ENCODE results near the gene AIPL1.

Gene AIPL1

DNA sequence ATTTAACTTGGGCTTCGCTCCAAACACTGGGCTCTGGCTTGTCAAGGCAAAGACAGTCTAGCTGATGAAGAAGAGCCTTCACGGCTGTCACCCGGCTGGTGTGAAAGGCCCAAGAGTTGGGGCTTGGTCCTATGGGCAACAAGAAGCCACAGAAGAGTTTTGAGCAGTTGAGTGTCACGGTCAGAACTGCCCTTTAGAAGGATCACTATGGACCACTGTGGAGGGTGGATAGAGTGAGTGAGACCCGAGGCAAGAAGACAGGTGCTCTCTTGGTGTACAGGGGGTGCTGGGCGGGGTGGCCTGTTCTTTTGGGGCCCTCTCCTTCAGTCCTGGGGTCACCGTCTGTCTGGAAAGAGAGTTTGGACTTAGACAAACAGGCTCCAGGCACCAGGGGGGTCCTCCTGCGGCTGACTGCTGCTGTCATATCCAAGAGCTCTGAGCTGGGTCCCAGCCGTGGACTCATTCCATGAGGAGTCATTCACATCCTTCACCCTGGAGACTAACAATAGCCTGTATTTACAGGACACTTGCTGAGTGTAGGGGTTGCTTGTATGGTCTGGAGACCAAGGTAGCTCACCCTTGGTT lies 11.7 kb upstream of the AIPL1 start:
- Mint-ChIP-seq H3K36me3 (ENCODE audit: low read depth) (peaks cover 8% of the 10 kb centered on the region), H3K4me3 (no peak overlapping the region), H3K27me3 (ENCODE audit: low read depth) (peaks cover 8% of the 10 kb centered on the region), H3K4me1 (ENCODE audit: low read depth) (peaks cover 11% of the 10 kb centered on the region), H3K27ac (no peak overlapping the region), H3K9me3 (no peaks in the 10 kb centered on the region)
- no peak for DNase-seq (ENCODE audit: low spot score)

DNA sequence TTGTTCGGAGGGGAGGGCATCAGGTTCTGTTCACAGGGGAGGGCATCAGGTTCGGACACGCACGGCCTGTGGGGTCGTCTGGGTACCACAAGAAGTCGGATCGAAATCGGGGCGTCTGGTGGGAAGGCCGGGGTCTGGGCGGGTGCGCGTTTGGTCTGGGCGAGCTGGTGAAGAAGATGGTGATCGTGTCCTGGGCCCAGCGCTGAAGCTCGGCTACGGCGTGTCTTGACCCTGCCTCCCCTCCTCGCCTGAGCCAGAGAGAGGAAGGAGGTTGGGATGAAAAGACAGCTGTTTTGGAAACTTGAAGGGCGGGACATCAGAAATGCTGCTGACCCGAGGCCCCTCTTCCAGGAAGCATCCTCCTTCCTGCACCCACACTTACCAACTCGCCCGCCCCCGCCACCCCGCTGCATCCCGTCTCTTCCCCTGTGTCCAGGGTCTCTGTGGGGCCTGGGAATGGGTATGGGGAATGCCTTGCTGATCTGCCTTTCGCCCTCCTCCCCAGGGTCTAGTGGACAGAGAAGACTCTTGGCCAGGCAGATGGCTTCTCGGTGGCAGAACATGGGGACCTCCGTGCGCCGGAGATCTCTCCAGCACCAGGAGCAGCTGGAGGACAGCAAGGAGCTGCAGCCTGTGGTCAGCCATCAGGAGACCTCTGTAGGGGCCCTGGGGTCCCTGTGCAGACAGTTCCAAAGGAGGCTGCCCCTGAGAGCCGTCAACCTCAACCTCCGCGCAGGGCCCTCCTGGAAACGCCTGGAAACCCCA lies 9.8 kb upstream of the AIPL1 start:
- no peak for DNase-seq (ENCODE audit: low spot score)
- Mint-ChIP-seq H3K27me3 (ENCODE audit: low read depth) (peaks cover 24% of the 10 kb centered on the region), H3K4me1 (ENCODE audit: low read depth) (peaks cover 11% of the 10 kb centered on the region), H3K36me3 (ENCODE audit: low read depth) (peaks cover 8% of the 10 kb centered on the region), H3K4me3 (peak overlapping the region; percentile 100), H3K27ac (peak overlapping the region; percentile 86), H3K9me3 (no peaks in the 10 kb centered on the region)

DNA sequence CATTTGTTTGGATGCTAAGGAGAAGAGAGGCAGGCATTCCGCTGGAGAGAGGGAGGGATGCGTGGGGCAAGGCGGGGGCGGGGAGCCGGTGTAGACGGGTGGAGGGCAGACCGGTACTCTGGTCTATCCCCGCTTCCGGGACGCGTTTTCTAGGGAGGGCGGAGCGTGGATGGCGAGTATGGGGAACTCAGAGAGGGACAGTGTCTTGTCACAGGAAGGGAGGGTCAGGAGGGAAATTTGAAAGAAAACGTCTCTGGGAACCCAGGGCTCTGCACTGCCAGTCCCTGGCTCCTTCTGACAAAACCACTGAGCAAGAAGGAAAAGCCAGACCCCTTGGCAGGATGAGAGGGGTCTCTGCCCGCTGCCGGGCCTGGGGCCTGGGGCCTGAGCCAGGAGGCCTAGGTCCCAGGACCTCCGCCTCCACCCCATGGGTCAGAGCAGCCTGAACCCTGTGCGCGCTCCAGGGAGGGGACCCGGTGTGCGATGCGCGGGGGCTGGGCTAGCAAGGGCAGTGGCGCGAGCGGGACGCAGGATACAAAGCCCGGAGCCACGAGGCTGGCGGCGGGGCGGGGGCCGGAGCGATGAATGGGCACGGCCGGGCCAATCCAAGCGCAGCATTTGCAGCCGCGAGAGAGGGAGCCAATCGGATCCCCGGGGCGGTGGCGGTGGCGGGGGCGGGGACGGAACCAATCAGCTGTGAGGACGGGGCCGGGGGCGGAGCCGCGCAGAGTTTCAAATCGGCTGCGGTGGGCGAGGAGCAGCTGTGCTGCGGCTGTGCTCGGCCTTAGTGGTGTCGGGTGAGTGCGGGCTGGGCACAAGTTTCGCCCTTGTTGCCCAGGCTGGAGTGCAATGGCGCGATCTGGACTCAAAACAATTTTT lies 9.0 kb upstream of the AIPL1 start, which contains the start of gene PIMREG:
Gene PIMREG (plus strand): TSS at position 764 of the 879 bp plus-strand sequence. CDS start 656 bp downstream, outside the sequence.
- peaks cover 5% of the 10 kb centered on the region for H3K36me3 Mint-ChIP-seq (ENCODE audit: low read depth)
- peak within 1 kb of the TSS; percentile 100 for H3K4me3 Mint-ChIP-seq
- DNase-seq (ENCODE audit: low spot score) = peak; percentile 90
- H3K4me1 Mint-ChIP-seq (ENCODE audit: low read depth) = peaks cover 11% of the 10 kb centered on the region
- peak within 1 kb of the TSS; percentile 96 for H3K27ac Mint-ChIP-seq
- H3K27me3 Mint-ChIP-seq (ENCODE audit: low read depth) = peaks cover 30% of the 10 kb centered on the region
- H3K9me3 Mint-ChIP-seq = no peaks in the 10 kb centered on the region

DNA sequence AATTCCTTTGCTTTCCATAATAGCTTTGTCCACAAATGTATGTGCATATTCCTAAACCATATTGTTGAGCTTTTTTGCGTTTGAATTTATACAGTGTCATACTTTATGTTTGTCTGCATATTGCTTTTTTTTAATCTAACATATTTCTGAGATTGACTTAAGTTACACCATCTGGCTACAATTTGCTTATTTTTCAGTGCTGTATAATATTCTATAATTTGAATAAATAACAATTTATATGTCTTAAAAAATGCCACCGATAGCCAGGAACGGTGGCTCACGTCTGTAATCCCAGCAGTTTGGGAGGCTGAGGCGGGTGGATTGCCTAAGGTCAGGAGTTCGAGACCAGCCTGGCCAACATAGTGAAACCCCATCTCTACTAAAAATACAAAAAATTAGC lies 7.9 kb upstream of the AIPL1 start:
- Mint-ChIP-seq H3K27me3 (ENCODE audit: low read depth) (peaks cover 37% of the 10 kb centered on the region), H3K4me3 (no peak overlapping the region), H3K27ac (no peak overlapping the region), H3K4me1 (ENCODE audit: low read depth) (peaks cover 11% of the 10 kb centered on the region), H3K36me3 (ENCODE audit: low read depth) (peaks cover 4% of the 10 kb centered on the region), H3K9me3 (no peaks in the 10 kb centered on the region)
- DNase-seq (ENCODE audit: low spot score) = no peak

DNA sequence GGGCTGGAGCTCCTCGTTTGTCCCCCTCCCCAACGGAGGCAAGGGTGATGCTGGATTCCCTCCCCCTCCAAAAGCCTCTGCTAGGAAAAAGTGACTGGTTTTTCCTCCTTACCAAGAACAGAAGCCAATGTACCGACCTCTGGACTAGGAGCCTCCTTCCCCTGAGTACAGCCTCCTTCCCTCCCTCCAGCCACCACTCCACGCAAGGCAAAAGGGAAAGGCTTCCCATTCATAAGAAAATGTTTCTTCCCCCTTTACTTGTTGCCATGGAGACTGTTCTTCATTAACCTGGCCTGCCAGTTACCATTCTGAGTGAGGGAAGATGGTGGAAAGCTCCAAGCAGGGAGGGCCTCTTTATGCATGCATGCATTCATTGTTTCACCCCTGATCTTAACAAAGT lies 5.0 kb upstream of the AIPL1 start:
- Mint-ChIP-seq H3K27me3 (ENCODE audit: low read depth) (peaks cover 52% of the 10 kb centered on the region), H3K4me1 (ENCODE audit: low read depth) (peaks cover 11% of the 10 kb centered on the region), H3K36me3 (ENCODE audit: low read depth) (peaks cover 4% of the 10 kb centered on the region), H3K4me3 (no peak overlapping the region), H3K9me3 (no peaks in the 10 kb centered on the region), H3K27ac (no peak overlapping the region)
- no peak for DNase-seq (ENCODE audit: low spot score)

DNA sequence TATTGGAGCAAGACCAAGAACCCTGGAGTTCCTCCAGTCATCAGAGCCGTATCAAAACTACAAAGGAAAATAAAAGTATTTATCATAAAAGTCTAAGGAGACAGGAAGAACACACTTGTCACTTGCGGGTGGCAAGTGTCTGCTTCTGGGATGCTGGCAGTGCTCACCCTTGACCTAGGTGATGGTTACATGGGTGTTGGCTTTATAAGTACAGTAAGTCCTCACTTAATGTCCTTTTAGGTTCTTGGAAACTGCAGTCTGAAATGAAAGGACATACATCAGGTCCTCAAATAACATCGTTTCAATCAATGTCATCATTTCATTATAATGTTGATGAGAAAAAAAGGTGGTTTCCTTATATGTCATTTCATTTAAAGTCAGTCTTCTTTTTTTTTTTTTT lies 3.0 kb upstream of the AIPL1 start:
- DNase-seq (ENCODE audit: low spot score) = no peak
- H3K27ac Mint-ChIP-seq = no peak overlapping the region
- H3K4me3 Mint-ChIP-seq = no peak overlapping the region
- H3K4me1 Mint-ChIP-seq (ENCODE audit: low read depth) = no peaks in the 10 kb centered on the region
- peaks cover 65% of the 10 kb centered on the region for H3K27me3 Mint-ChIP-seq (ENCODE audit: low read depth)
- no peaks in the 10 kb centered on the region for H3K36me3 Mint-ChIP-seq (ENCODE audit: low read depth)
- H3K9me3 Mint-ChIP-seq = no peaks in the 10 kb centered on the region

DNA sequence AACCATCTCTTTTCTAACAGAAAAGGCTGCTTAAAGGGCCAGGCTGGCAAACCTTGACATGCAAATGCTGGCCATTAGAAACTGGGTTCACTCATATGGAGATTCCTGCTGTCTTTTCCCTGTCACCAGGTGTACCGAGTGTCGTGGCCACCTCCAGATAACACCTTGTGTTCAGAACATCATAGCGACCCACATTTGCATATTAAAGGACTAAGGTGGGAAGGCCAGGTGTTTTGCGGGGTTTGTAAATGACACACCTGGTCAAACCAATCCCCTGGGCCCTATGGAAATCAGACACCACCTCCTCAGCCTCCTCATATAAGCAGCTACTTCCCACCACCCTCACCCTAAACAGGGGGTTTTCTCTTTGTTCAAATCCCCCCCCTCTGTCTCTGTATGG lies 2.5 kb upstream of the AIPL1 start:
- no peak overlapping the region for H3K4me3 Mint-ChIP-seq
- no peak overlapping the region for H3K27ac Mint-ChIP-seq
- H3K9me3 Mint-ChIP-seq = no peaks in the 10 kb centered on the region
- H3K27me3 Mint-ChIP-seq (ENCODE audit: low read depth) = peaks cover 68% of the 10 kb centered on the region
- no peak for DNase-seq (ENCODE audit: low spot score)
- H3K4me1 Mint-ChIP-seq (ENCODE audit: low read depth) = no peaks in the 10 kb centered on the region
- H3K36me3 Mint-ChIP-seq (ENCODE audit: low read depth) = no peaks in the 10 kb centered on the region

DNA sequence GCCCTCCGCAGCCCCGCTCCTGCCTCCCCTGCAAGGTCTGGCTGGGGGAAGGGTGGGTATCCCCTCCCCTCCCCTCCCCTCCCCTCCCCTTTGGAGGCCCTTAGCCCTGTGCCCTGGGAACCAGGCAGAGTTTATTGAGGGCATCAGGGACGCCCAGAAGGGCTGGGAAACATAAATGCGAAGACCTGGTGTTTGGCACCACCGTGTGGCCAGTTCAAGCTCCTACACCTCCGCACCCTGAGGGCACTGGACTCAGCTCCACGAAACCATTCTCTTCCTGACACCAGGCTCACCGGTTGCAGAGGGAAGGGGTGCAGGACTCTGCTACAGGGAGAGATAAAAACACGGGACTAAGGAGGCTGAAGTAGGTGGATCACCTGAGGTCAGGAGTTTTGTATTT lies 1.0 kb upstream of the AIPL1 start:
- Mint-ChIP-seq H3K36me3 (ENCODE audit: low read depth) (peaks cover 1% of the 10 kb centered on the region), H3K4me3 (no peak overlapping the region), H3K9me3 (peaks cover 8% of the 10 kb centered on the region), H3K27me3 (ENCODE audit: low read depth) (peaks cover 70% of the 10 kb centered on the region), H3K4me1 (ENCODE audit: low read depth) (no peaks in the 10 kb centered on the region), H3K27ac (no peak overlapping the region)
- peak; percentile 38 for DNase-seq (ENCODE audit: low spot score)

DNA sequence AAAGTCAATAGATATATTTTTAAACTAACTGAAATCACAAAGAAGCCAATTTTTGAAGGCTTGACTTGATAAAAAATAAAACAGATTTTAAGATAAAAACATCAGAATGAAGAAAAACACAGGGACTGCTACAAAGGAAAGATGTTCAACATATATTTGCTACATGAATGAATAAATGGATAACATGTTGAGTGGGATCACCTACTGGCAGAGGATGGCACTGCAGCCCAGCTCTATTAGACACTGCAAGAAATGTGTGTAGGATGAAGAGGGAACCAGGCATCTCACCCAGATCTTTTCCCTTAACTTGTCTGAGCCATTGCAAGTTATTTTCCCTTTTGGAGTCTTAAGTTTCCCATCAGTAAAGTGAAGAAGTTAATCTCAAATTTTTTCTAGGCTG lies 4.2 kb downstream of the AIPL1 start:
- Mint-ChIP-seq H3K27ac (no peak overlapping the region), H3K27me3 (ENCODE audit: low read depth) (peaks cover 56% of the 10 kb centered on the region), H3K4me1 (ENCODE audit: low read depth) (peaks cover 8% of the 10 kb centered on the region), H3K9me3 (peaks cover 21% of the 10 kb centered on the region), H3K36me3 (ENCODE audit: low read depth) (peaks cover 5% of the 10 kb centered on the region), H3K4me3 (no peak overlapping the region)
- DNase-seq (ENCODE audit: low spot score) = no peak

DNA sequence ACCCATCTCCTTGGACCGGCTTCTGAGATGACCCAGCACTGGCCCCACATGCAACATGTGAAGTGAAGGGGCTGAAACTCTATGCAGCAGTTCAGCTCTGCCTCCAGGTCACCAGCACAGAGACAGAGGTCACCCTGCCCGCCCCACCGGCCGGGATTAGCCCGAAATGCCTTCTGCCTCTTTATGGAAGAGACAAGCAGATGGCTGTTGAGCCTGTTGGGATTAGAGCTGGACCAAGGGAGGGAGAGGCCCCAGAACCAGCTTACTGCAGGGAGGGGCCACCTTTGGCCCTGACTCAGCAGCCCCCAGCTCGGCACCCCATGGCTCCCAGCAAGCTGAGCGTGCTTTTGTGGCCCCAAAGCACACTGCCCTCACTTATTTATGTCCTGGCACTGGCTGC lies 5.7 kb downstream of the AIPL1 start:
- no peak overlapping the region for H3K4me3 Mint-ChIP-seq
- peaks cover 5% of the 10 kb centered on the region for H3K36me3 Mint-ChIP-seq (ENCODE audit: low read depth)
- no peak for DNase-seq (ENCODE audit: low spot score)
- H3K9me3 Mint-ChIP-seq = peaks cover 21% of the 10 kb centered on the region
- peaks cover 61% of the 10 kb centered on the region for H3K27me3 Mint-ChIP-seq (ENCODE audit: low read depth)
- H3K27ac Mint-ChIP-seq = no peak overlapping the region
- peaks cover 8% of the 10 kb centered on the region for H3K4me1 Mint-ChIP-seq (ENCODE audit: low read depth)

DNA sequence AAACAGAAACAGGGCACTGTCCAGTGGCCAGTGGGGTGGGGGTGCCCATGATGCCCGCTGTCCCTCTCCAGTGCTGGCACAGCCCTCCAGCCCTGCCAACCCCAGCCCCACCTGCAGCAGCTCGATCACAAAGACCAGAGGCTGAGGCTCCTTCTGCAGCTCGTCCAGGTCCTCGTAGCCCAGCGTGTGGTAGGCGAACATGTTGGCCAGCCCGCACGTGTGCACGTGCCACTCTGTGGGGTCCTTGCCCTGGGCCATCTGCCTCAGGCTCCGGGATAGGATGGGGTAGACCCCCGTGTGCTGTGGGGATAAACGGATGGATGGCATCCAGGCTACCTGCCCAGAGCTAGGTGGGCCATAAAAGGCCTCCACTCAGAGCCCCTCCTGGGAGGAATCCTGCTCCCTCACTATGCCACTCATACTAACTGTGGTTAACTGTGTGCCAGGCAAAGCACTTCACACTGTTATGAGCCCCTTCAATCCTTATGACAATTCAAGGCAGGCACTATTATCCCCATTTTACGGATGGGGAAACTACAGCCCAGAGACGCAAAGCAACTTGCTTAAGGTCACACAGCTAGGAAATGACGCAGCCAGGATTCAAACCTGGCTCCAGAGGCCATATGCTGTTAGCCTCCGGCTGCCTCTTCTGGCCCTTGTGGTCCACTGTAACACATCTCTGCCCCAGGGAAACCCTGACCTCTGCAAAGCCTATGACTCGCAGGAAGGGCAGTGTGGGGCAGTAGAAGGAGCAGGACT lies 6.5 kb downstream of the AIPL1 start:
- DNase-seq (ENCODE audit: low spot score) = no peak
- Mint-ChIP-seq H3K9me3 (peaks cover 21% of the 10 kb centered on the region), H3K27me3 (ENCODE audit: low read depth) (peaks cover 61% of the 10 kb centered on the region), H3K27ac (no peak overlapping the region), H3K4me1 (ENCODE audit: low read depth) (peaks cover 8% of the 10 kb centered on the region), H3K36me3 (ENCODE audit: low read depth) (peaks cover 5% of the 10 kb centered on the region), H3K4me3 (peak overlapping the region; percentile 40)

DNA sequence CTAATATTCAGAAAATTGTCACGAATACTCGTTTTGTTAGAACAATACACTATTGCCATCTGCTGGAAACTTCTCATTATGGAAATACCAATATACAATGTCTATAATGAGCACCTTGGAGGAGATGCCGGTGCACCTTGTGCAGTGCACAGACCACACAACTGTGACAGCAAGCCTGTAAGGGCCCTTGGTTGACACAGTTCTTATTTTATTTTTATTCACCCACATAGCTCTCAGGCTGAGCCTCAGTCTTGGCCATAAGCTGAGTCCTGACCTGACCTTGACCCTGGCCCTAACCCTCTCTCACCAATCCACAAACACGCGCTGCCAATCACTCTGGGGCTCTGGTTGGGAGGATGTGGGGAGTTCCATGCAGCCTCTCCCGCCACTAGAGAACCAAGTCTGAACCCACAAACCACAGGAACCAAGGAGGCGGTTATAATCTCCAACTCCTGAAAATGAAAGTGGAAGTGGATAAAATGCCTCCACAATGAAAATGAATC lies 7.6 kb downstream of the AIPL1 start:
- Mint-ChIP-seq H3K9me3 (peaks cover 21% of the 10 kb centered on the region), H3K27ac (peak overlapping the region; percentile 65), H3K4me1 (ENCODE audit: low read depth) (peaks cover 8% of the 10 kb centered on the region), H3K27me3 (ENCODE audit: low read depth) (peaks cover 59% of the 10 kb centered on the region), H3K36me3 (ENCODE audit: low read depth) (peaks cover 5% of the 10 kb centered on the region), H3K4me3 (peak overlapping the region; percentile 40)
- peak; percentile 79 for DNase-seq (ENCODE audit: low spot score)

DNA sequence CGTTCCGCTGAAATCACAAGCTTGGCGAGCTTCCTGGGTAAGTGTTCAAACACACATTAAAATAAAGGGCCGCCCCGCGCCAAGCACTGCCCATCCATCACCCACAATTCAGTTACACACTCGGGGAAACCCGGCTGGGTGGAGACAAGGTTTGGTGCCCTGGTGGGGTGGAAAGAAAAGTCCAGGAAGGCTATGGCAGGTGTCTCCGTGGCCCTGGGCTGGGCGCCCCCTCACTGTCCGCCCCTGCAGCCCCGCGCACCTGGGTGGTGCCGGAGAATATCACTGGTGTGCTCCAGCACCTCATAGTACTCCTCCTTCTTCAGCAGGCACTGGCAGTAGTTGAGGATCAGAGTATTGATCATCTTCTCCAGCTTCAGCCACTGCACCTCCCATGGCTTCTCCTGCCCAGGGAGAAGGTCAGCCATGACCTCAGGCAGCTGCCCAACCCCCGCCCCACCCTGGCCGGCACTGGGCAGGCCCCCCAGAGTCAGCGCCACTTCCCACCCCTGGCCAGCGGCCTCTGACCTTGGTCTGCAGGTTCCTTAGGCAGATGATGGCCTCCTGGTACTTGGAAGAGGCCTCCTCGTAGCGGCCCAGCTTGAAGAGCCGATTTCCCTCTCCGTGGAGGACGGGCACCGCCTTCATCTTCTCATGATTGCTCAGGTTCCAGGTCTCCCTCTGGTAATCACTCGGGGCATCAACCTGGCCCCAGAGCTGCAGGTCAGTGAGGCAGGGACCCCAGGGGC lies 8.4 kb downstream of the AIPL1 start:
- peaks cover 17% of the 10 kb centered on the region for H3K9me3 Mint-ChIP-seq
- peaks cover 12% of the 10 kb centered on the region for H3K4me1 Mint-ChIP-seq (ENCODE audit: low read depth)
- peaks cover 5% of the 10 kb centered on the region for H3K36me3 Mint-ChIP-seq (ENCODE audit: low read depth)
- peaks cover 53% of the 10 kb centered on the region for H3K27me3 Mint-ChIP-seq (ENCODE audit: low read depth)
- H3K4me3 Mint-ChIP-seq = no peak overlapping the region
- no peak overlapping the region for H3K27ac Mint-ChIP-seq
- no peak for DNase-seq (ENCODE audit: low spot score)

Measured in T-helper 2 cell treated with Interferon-gamma antibody and Interleukin-4, amounts not matched to agents 5 μg/mL and 100 μg/mL, for 36 hours (primary cell).